ENCODE data around the gene SPG7.

The SPG7 gene

DNA sequence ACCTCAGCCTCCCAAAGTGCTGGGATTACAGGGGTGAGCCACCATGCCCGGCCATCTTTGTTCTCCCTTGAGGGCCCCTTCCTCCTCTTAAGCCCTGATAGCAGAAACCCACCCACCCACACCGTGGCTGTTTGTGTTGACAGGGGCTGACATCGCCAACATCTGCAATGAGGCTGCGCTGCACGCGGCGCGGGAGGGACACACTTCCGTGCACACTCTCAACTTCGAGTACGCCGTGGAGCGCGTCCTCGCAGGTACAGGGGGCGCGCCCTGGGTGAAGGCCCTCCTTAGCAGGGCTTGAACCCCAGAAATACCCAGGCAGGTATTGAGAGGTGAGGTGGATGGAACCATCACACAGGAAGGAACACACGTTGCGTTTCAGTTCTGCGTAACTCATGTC is 39.7 kb downstream of the SPG7 start:
- DNase-seq = no peak

DNA sequence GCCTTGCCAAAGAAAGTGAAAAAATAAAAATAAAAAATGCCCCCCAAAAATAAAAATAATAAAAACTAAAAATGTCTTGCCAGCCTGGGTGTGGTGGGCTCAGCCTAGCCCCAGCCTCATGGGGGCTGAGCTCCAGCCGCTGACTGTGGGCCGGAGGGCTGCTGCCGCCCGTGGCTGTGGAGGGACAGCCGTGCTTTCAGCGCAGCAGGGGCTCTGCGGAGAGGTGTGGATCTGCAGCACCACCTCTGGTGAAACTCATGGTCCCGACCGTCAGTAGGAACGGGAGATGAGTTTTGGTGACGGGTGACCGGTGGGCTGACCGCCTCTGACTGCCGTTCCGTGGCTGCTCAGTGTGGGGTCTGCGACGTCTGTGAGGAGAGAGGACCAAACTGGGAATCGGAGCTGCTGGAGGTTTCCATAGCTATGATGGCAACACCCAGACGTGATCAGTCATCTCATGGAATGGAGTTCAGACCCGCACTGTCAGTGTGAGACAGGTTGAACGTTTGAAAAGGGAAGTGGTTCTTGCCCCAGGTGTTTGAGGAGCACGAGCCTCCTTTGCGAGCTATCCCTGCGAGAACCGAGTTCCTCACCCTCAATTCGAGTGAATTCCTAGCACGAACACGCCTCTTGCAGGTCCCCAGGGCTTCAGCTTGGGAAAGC is 40.3 kb downstream of the SPG7 start:
- DNase-seq = peak in 1 of 5 experiments; percentile 22

DNA sequence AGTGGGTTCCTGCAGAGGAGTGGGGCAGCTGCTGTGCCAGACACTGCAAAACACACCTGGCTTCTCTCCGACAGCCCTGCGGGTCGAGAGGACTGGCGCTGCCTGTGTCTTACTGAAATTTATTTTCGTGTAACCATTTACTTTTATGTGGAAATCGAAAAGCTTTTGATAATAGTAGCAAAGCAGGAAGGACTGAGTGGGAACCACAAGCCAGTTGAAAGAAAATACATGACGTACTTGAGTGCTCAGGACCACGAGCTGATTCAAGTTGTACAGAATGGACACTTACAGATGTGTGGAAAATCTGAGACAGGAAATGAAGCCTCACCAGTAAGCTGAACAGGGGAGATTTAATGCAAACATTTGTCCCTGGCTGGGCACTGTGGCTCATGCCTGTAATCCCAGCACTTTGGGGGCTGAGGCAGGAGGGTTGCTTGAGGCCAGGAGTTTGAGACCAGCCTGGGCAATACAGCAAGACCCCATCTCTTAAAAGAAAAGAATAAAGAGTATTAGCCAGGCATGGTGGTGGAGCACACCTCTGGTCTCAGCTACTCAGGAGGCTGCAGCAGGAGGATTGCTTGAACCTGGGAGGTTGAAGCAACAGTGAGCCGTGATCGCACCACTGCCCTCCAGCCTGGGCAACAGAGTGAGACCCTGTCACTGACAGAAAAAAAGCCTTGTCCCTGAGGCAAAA is 41.0 kb downstream of the SPG7 start:
- DNase-seq = peak in 1 of 5 experiments; percentile 59

DNA sequence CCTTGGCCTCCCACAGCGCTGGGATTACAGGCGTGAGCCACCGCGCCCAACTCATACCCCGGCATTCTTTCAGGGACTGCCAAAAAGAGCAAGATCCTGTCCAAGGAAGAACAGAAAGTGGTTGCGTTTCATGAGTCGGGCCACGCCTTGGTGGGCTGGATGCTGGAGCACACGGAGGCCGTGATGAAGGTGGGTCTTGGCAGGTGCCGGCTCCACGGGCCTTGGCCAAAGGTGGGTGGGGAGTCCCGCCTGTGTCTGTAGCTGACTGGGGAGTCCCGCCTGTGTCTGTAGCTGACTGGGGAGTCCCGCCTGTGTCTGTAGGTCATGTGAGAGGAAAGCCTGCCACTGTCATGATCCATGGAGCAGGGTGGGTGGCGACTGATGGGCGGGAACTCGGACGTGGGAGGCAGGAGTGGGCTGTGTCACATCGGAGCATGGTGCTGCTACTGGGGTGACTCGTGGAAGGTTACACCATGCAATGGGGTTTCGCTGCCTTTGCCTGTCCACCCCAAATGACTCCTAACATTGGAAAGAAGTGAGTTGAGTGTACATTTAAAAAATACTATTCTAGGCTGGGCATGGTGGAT is 42.3 kb downstream of the SPG7 start:
- DNase-seq = no peak

DNA sequence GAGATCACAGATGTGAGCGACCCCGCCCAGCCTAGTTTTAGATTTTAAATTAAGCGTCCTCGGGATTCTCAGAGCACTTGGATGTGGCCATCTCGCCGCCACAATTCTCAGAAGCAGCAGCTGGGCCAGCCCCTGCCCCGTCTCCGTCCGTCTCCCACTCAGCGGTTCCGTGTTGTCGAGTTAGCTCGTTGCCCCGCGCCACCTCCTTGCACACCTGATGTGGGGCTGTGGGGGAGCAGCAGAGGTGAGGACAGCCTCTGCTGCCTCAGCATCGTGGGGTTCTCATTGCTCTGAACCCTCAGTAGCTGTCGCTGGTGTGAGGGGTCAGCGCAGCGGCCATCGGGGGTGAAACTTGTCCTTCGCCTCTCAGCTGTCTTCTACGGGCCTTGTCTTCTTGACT is 44.1 kb downstream of the SPG7 start:
- DNase-seq = no peak

DNA sequence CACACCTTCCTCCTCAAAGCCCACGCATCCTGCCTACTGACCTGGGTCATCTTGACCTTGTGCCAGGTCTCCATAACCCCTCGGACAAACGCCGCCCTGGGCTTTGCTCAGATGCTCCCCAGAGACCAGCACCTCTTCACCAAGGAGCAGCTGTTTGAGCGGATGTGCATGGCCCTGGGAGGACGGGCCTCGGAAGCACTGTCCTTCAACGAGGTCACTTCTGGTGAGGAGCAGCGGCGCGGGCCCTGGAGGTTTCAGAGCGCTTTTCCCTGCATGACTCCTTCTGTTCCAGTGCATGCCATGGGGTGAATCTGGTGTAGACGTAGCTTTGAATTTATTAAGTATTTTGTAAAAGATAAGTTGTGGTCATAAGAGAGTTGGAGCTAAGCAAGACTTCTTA is 44.7 kb downstream of the SPG7 start:
- DNase-seq = no peak

DNA sequence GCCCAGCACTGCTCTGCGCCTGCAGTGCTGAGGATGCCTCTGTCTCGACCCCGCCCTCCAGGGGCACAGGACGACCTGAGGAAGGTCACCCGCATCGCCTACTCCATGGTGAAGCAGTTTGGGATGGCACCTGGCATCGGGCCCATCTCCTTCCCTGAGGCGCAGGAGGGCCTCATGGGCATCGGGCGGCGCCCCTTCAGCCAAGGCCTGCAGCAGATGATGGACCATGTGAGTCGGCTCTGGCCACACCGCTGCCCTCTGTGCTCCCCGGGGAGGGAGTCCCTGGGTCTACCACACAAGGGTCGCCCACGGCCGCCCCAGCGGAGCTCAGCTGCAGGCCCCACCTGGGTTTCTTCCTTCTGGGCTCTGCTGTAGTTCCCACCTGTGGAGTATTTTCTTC is 45.5 kb downstream of the SPG7 start:
- no peak for DNase-seq

DNA sequence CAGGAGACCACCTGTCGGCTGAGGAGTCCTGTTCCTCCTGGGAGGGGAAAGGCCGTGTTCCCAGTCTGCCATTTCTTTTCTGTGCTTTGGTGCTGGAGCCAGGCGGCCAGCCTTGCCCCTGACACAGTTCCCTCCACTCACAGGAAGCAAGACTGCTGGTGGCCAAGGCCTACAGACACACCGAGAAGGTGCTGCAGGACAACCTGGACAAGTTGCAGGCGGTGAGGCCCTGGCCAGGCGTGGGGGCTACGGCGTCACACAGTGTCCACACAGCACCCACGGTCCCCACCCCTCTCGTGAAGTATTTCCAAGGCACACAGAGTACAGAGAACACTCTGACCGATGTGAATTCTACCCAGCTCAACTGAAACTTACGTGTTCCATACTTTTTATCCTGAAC is 46.1 kb downstream of the SPG7 start:
- DNase-seq = no peak

DNA sequence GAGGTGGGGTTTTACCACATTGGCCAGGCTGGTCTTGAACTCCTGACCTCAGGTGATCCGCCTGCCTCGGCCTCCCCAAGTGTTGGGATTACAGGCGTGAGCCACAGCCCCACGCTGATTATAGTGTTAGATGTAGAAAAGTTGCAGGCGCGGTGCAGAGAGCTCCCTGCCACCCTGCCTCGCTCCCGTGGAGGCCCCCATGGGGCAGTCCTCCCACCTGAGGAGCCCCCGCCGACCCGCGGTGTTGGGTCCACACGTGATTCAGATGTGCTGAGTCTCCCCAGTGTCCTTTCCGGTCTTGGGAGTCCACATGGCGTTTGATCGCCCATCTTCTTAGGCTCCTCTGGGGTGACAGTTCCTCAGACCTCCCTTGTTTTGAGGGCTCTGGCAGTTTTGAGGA is 47.1 kb downstream of the SPG7 start:
- no peak for DNase-seq

DNA sequence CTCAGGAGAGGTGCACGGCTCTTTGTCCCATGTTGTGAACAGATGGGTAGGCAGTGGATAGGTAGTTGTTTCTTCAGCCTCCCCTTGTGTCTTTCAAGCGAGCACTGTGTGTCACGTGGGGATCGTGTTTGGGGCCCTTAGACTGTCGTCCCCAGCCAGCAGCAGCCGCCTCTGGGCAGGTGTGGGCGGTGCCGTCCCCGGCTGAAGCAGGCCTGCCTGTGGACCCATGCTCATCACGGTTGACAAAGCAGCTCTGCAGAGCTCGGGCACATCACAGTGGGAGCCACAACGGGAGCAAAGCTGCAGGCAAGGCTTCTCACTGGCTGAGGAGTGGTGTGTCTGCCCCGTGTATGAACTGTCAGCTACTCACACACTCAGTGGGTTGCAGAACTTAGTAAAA is 47.6 kb downstream of the SPG7 start:
- no peak for DNase-seq

DNA sequence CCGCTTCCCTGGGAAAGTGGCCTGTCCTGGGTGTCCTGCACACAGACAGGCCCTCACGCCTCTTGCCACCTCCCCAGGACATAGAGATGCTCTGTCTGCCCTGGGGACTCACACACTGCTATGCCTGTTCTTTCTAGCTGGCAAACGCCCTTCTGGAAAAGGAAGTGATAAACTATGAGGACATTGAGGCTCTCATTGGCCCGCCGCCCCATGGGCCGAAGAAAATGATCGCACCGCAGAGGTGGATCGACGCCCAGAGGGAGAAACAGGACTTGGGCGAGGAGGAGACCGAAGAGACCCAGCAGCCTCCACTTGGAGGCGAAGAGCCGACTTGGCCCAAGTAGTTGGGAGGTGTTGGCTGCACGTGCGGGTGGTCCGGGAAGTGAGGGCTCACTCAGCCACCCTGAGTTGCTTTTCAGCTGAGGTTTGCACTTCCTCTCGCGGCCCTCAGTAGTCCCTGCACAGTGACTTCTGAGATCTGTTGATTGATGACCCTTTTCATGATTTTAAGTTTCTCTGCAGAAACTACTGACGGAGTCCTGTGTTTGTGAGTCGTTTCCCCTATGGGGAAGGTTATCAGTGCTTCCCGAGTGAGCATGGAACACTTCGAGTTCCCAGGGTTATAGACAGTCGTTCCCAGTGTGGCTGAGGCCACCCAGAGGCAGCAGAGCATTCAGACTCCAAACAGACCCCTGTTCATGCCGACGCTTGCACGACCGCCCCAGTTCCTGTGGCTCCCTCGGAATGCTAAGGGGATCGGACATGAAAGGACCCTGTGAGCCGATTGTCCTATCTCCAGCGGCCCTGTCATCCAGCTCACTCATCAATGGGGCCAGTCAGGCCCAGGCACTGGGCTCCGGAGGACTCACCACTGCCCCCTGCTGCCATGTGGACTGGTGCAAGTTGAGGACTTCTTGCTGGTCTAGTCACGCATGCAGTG is 48.8 kb downstream of the SPG7 start:
- DNase-seq = peak; percentile 37 to 85 (median 64)

DNA sequence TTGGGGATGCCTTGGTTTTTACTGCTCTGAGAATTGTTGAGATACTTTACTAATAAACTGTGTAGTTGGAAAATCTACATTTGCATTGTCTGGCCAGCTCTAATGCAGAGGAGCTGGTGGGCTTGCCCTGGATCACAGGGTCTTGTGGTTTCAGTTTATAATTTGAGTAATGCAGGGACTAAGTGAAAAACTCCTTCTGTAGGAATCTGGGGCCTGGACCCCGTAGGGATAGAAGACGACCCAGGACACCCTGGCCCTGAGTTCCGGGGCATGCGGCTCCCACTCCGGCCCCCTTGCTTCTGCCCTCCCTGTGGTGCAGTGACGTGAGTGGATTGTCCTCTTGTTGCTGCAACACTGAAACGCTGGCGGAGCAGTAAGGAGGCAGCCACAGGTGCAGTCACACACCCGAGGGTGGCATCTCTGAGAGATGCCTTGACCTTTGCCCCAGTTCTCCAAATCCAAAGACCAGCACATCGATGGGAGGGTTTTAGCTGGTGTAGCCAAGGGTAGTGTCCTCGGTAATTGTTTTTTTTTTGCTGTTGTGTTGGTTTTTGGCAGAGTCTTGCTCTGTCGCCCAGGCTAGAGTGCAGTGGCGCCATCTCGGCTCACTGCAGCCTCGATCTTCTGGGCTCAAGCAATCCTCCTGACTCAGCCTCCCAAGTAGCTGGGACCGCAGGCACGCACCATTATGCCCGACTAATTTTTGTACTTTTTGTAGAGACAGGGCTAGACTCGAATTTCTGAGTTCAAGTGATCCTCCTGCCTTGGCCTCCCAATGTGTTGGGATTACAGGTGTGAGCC is 49.7 kb downstream of the SPG7 start:
- no peak for DNase-seq

DNA sequence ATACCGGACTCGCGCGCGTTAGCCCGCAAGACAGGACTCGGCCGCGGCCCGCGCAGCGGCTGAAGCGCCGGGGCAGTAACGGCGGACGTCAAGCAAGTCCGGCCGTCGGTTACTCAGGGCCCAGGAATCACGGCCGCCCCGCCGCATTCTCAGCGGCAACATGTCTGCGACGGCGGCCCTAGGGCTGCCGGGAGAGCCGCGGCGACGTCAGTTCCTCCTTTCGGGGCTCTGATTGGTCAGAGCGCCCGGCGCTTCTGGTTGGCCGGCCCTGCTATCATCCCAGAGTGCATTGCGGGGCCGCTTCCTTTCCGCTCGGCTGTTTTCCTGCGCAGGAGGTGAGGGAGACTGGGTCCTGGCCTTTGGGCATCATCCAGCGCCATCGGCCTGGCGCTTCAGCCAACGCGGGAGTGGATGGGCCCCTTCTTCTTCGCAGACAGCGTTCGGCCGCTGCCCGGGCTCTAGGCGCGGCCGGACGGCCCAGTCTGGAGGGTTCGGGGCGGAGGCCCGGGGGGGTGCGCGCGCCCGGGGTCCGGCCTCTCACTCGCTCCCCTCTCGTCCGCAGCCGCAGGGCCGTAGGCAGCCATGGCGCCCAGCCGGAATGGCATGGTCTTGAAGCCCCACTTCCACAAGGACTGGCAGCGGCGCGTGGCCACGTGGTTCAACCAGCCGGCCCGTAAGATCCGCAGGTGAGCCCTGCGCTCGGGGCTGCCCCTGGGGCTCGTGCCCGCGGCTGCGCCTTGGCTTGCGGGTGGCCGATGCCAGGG is 52.4 kb downstream of the SPG7 start, which contains the start of gene RPL13:
TSS of gene RPL13 (plus strand) at position 305 of the 764 bp plus-strand sequence. CDS start at position 583, 278 bp downstream.
- DNase-seq = peak; percentile 85 to 97 (median 88)

DNA sequence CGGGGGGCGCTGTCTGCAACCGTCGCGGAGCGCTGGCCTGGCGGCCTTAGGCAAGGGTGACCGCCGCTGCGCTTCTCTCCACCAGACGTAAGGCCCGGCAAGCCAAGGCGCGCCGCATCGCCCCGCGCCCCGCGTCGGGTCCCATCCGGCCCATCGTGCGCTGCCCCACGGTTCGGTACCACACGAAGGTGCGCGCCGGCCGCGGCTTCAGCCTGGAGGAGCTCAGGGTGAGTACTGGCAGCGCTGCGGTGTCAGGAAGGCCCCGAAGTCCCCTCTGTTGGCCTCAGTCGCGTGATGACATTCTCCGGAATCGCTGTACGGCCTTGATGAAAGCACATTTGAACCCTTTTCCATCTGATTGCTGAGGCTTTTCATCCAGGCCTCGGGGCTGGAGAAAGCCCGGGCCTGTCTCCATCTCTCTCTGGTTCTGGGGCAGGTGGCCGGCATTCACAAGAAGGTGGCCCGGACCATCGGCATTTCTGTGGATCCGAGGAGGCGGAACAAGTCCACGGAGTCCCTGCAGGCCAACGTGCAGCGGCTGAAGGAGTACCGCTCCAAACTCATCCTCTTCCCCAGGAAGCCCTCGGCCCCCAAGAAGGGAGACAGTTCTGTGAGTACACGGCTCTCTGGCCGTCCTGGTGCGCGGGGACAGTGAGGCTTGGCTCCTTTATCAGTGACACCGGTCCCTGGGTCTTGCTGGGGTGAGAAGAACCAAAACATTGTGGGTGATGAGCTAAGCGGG is 53.1 kb downstream of the SPG7 start:
- peak in 1 of 5 experiments; percentile 49 for DNase-seq

DNA sequence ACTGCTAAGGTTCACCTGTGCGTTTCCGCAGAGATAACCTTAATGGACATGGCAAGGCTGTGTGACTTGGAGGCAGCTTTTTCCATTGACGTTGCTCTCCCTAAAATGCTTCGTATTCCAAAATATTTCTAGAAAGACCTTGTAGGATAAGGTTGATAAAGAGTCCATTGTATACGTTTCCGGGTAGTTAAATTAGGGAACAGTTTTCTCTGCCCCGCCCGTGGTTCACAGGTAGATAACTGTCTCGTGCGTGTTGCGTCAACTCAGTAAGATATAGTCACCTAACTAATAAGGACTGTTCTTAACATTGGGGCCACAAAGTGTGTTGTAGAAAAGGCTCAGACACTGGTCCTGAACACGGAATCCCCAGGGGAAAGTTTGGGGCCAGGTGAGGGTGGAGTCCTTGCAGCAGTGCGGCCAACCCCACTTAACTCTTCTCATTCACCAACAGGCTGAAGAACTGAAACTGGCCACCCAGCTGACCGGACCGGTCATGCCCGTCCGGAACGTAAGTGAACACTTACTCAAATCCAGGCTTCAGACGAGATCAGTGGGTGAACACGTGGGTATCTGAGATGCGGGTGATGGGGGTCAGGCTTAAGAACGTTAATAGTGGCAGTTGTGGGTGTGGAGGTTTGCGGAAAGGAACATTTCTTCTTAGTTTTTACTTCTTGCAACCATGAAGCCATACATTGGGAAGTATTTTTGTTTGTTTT is 53.8 kb downstream of the SPG7 start:
- peak in 1 of 5 experiments; percentile 24 for DNase-seq

DNA sequence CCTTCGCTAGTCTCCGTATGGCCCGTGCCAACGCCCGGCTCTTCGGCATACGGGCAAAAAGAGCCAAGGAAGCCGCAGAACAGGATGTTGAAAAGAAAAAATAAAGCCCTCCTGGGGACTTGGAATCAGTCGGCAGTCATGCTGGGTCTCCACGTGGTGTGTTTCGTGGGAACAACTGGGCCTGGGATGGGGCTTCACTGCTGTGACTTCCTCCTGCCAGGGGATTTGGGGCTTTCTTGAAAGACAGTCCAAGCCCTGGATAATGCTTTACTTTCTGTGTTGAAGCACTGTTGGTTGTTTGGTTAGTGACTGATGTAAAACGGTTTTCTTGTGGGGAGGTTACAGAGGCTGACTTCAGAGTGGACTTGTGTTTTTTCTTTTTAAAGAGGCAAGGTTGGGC is 54.7 kb downstream of the SPG7 start:
- DNase-seq = peak in 1 of 5 experiments; percentile 39

DNA sequence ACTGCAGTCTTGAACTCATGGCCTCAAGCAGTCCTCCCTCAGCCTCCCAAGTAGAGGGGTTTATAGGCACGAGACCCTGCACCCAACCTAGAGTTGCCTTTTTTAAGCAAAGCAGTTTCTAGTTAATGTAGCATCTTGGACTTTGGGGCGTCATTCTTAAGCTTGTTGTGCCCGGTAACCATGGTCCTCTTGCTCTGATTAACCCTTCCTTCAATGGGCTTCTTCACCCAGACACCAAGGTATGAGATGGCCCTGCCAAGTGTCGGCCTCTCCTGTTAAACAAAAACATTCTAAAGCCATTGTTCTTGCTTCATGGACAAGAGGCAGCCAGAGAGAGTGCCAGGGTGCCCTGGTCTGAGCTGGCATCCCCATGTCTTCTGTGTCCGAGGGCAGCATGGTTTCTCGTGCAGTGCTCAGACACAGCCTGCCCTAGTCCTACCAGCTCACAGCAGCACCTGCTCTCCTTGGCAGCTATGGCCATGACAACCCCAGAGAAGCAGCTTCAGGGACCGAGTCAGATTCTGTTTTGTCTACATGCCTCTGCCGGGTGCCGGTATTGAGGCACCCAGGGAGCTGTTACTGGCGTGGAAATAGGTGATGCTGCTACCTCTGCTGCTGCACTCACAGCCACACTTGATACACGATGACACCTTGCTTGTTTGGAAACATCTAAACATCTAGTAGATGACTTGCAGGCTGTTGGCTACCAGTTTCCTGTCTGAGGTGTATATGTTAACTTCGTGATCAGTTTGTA is 55.6 kb downstream of the SPG7 start:
- peak in 1 of 5 experiments; percentile 65 for DNase-seq

DNA sequence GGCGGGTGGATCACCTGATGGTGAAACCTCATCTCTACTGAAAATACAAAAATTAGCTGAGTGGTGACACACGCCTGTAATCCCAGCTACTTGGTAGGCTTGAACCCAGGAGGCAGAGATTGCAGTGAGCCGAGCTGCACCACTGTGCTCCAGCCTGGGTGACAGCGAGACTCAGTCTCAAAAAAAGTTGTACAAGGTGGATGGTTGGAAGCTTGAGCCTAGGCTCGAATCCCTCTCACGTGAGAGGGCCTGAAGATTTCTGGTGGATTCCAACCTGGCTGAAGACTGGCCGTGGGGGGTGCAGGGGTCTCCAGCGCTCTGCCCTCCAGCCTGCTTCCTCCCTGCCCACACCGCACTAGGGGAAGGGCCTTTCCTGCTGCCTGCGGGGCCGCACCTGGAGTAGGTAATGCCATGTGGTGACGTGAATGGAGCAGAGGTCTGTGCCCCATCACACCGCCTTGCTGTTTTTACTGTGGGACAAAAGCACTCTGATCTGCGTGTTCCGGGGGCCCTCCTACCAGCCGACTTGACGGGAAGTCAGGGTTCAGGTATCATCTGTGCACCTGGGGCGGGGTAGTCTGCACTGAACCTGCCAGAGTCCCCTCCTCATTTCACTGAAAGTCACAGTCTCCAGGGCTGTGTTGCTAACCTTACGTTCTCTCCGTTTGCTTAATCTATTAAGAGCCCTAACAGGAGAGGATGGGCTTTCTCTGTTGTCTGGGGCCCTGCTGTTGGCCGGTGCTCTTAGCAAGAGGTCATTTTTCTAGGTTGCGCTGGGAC is 56.5 kb downstream of the SPG7 start:
- DNase-seq = peak in 1 of 5 experiments; percentile 22

Measured in T-helper 2 cell (primary cell).